K562 (cell line): ENCODE data around the gene PIP4K2A. TPM values are rescaled to one million over a fixed set of nuclear protein-coding genes. Genes with fewer than 3 reads are reported as not detected.

ENCODE experiments used
- BCL6 ChIP-seq: fragments of 250-450 bp; sonication (Bioruptor Pico); IDR thresholded peaks from 2 replicates; pipeline ENCODE4 v1.4.0; 2020
- BRD9 ChIP-seq: fragments of 450-650 bp; IDR thresholded peaks from 2 replicates; pipeline ENCODE4 v1.6.1; 2018; ENCODE audit warnings: low read depth; ENCODE audit not compliant: partially characterized antibody
- ELF4 ChIP-seq: fragments of 450-650 bp; formaldehyde crosslinking; IDR thresholded peaks from 2 replicates; pipeline ENCODE4 v1.4.0; 2022; ENCODE audit warnings: missing genetic modification characterization
- ESRRA ChIP-seq: fragments of 450-650 bp; IDR thresholded peaks from 2 replicates; pipeline ENCODE4 v1.6.1; 2014; ENCODE audit warnings: low read depth, mild to moderate bottlenecking, moderate library complexity, borderline replicate concordance
- ETS2 ChIP-seq: IDR thresholded peaks from 2 replicates; pipeline ENCODE4 v1.6.1; 2016; ENCODE audit warnings: borderline replicate concordance, missing genetic modification characterization, mild to moderate bottlenecking, moderate library complexity, missing compliant biosample characterization; ENCODE audit not compliant: poor library complexity, severe bottlenecking
- HDAC1 ChIP-seq, 2 experiments: fragments of 450-650 bp; IDR thresholded peaks; 2 replicates each; pipeline ENCODE4 v1.6.1; 2016 to 2017; ENCODE audit warnings: inconsistent platforms in 1 of 2, mild to moderate bottlenecking in 1 of 2, moderate library complexity in 1 of 2
- HNRNPK ChIP-seq: fragments of 200-400 bp; formaldehyde crosslinking; IDR thresholded peaks from one replicate; pipeline ENCODE4 v1.6.1; 2018; ENCODE audit warnings: mild to moderate bottlenecking, low read depth, low read length; ENCODE audit not compliant: poor library complexity, severe bottlenecking
- MEIS2 ChIP-seq: fragments of 450-650 bp; IDR thresholded peaks from 2 replicates; pipeline ENCODE4 v1.6.1; 2014; ENCODE audit warnings: mild to moderate bottlenecking; ENCODE audit not compliant: partially characterized antibody
- MTA3 ChIP-seq: fragments of 450-650 bp; formaldehyde crosslinking; IDR thresholded peaks from 2 replicates; pipeline ENCODE4 v1.6.1; 2017; ENCODE audit warnings: mild to moderate bottlenecking, borderline replicate concordance
- RNF2 ChIP-seq: sonication (generic); IDR thresholded peaks from 2 replicates; pipeline ENCODE4 v1.6.1; 2016
- RUNX1 ChIP-seq: sonication (generic); IDR thresholded peaks from 2 replicates; pipeline ENCODE4 v1.6.1; 2016; ENCODE audit warnings: antibody characterized with exemption, low read depth
- SMARCC2 ChIP-seq: fragments of 450-650 bp; IDR thresholded peaks from 2 replicates; pipeline ENCODE4 v1.6.1; 2017; ENCODE audit warnings: antibody characterized with exemption, moderate library complexity, mild to moderate bottlenecking, low read depth
- SMARCE1 ChIP-seq: fragments of 450-650 bp; IDR thresholded peaks from 2 replicates; pipeline ENCODE4 v1.7.1; 2016; ENCODE audit warnings: mild to moderate bottlenecking
- SRSF1 ChIP-seq: fragments of 200-400 bp; formaldehyde crosslinking; IDR thresholded peaks from 2 replicates; pipeline ENCODE4 v1.6.1; 2017; ENCODE audit warnings: mild to moderate bottlenecking, low read depth, low read length, moderate library complexity
- TARDBP ChIP-seq: fragments of 450-650 bp; IDR thresholded peaks from 2 replicates; pipeline ENCODE4 v1.6.1; 2016
- TFAM ChIP-seq: fragments of 250-450 bp; sonication (Bioruptor Pico); conservative IDR thresholded peaks from 2 replicates; pipeline ENCODE4 v1.5.0; 2021; ENCODE audit warnings: mild to moderate bottlenecking, moderate library complexity
- ZKSCAN3 ChIP-seq: fragments of 250-450 bp; sonication (Bioruptor Pico); IDR thresholded peaks from 2 replicates; pipeline ENCODE4 v1.4.0; 2020
- ZNF668 ChIP-seq: fragments of 250-450 bp; sonication (Bioruptor Pico); IDR thresholded peaks from 2 replicates; pipeline ENCODE4 v1.8.0; 2022; ENCODE audit warnings: mild to moderate bottlenecking, inconsistent platforms
- ZNF764 ChIP-seq: fragments of 250-450 bp; sonication (Bioruptor Pico); IDR thresholded peaks from 2 replicates; pipeline ENCODE4 v1.4.0; 2020; ENCODE audit warnings: low read depth, mild to moderate bottlenecking, moderate library complexity
- ZNF766 ChIP-seq: fragments of 200-800 bp; sonication (Bioruptor generic); conservative IDR thresholded peaks from 2 replicates; pipeline ENCODE4 v1.6.1; 2016; ENCODE audit warnings: missing genetic modification characterization, missing compliant biosample characterization
- ZSCAN29 ChIP-seq: fragments of 450-650 bp; IDR thresholded peaks from 2 replicates; pipeline ENCODE4 v1.6.1; 2017
- polyA plus RNA-seq, 8 experiments: library from polyadenylated mRNA; depleted of rRNA in 4 of 8; stranded (reverse) in 5 of 8; unstranded in 3 of 8; fragments of >200 nt; fragmentation: Nextera tagmentation in 2 of 8; fragmentation: Illumina TruSeq in 1 of 8; extraction: Ambion mirVana in 2 of 8; extraction: Trizol in 1 of 8; gene quantifications; 2 replicates each; pipeline versions ENCODE4 v1.2.1 to v1.2.3, GENCODE V29; 2011 to 2014; ENCODE audit warnings: inconsistent platforms in 1 of 8, missing spikeins in 1 of 8
- total RNA-seq, 7 experiments: library from RNA; depleted of rRNA in 6 of 7; stranded (reverse); fragments of >200 nt in 6 of 7; fragmentation: Illumina TruSeq in 2 of 7; extraction: Trizol in 2 of 7; gene quantifications; 2 replicates each; pipeline versions ENCODE4 v1.2.1 to v1.2.3, GENCODE V29; 2011 to 2021; ENCODE audit warnings: low replicate concordance in 1 of 7
- TF ChIP-seq, protein P1 (sequence below), 2 experiments: fragments of 450-650 bp in 1 of 2; IDR thresholded peaks; 2 replicates each; pipeline ENCODE4 v1.6.1; 2011 to 2017; ENCODE audit warnings: low read depth in 2 of 2, antibody characterized with exemption in 1 of 2, borderline replicate concordance in 1 of 2, low read length in 1 of 2, mild to moderate bottlenecking in 1 of 2, mixed read lengths in 1 of 2; ENCODE audit not compliant: control insufficient read depth in 1 of 2

Gene PIP4K2A
- total and polyA plus RNA-seq, 9 of the 15 experiments (the other 6 are each of a cell fraction or from before 2014, with no cell fraction given): 35.6 to 117 (median 71.9) TPM

DNA sequence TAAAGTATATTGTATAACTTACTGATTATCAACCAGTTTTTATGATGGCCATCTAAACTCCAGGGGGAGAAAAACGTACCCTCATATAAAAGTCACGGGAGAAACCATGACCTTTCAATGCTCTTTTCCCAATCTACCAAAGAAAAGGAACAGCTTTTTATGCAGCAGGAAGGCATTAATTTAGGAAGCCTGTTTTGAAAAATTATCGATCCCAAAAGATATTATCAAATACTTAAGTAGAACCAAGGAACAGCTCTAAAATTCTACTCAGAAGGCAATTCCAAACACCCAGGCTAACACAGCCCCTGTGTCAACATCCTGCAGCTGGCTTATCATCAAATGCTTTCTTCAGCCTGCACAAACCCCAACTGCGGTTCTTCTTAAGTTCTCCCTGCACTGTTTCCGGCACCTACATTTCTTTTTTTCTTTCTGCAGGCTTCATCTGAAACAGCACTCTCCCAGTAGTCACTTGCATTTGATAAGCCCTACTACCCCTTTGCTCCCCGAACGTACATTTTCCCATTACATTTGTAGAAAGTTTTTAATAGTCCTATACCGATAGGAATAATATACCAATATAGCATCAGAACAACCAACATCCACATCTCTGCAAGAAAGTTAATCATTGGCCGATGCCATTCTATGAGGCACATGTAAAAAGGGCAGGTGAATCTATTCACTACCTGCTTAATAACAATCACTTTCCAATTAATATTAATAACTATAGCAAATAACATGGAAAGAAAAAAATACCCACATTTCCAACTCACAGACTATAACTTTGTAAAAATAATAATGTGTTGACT, 47.9 kb downstream of the PIP4K2A start (continued):
- TF ChIP-seq TFAM (CRISPR knock-in tag) (no peak), MEIS2 (peak; percentile 26), SMARCC2 (0 out of 2 replicates have a peak, but pooled peaks have one; percentile 21), SRSF1 (no peak), HDAC1 (IDR thresholded peaks at IDR 0.05) (peak in 1 of 2 experiments; percentile 68; a peak in 2 of 4 replicates), ZSCAN29 (no peak), ZNF766 (0 out of 2 replicates have a peak, but pooled peaks have one; percentile 35), RUNX1 (no peak), TARDBP (no peak), ZKSCAN3 (CRISPR knock-in tag) (no peak), MTA3 (no peak), ELF4 (no peak), BRD9 (peak; percentile 31), SMARCE1 (peak; percentile 75), BCL6 (CRISPR knock-in tag) (no peak), ESRRA (no peak), RNF2 (peak; percentile 13; the same call in 1 of the 2 replicates), ZNF668 (CRISPR knock-in tag) (no peak), HNRNPK (no peak), ZNF764 (CRISPR knock-in tag) (no peak), ETS2 (no peak)
- TF ChIP-seq, protein P1, sequence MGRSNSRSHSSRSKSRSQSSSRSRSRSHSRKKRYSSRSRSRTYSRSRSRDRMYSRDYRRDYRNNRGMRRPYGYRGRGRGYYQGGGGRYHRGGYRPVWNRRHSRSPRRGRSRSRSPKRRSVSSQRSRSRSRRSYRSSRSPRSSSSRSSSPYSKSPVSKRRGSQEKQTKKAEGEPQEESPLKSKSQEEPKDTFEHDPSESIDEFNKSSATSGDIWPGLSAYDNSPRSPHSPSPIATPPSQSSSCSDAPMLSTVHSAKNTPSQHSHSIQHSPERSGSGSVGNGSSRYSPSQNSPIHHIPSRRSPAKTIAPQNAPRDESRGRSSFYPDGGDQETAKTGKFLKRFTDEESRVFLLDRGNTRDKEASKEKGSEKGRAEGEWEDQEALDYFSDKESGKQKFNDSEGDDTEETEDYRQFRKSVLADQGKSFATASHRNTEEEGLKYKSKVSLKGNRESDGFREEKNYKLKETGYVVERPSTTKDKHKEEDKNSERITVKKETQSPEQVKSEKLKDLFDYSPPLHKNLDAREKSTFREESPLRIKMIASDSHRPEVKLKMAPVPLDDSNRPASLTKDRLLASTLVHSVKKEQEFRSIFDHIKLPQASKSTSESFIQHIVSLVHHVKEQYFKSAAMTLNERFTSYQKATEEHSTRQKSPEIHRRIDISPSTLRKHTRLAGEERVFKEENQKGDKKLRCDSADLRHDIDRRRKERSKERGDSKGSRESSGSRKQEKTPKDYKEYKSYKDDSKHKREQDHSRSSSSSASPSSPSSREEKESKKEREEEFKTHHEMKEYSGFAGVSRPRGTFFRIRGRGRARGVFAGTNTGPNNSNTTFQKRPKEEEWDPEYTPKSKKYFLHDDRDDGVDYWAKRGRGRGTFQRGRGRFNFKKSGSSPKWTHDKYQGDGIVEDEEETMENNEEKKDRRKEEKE (IDR thresholded peaks at IDR 0.05; ENCODE audit: borderline replicate concordance in 1 of 2, control insufficient read depth in 1 of 2, low read depth in 2 of 2, low read length in 1 of 2): peak in 1 of 2 experiments; percentile 69; a peak in 1 of 4 replicates
